Stimulated activated CD4-positive, alpha-beta T cell treated with anti-CD3 and anti-CD28 coated beads, Interleukin-12 subunit alpha, Interleukin-12 subunit beta, amount 100 ng/mL, for 4 hours (primary cell): ENCODE data around the gene HIPK2.

Experiments
- DNase-seq: peaks from one replicate; pipeline ENCODE4 v3.0.0-alpha.2; 2020

HIPK2 gene

GRCh38 chr7:139732471-139733167 is 45.2 kb downstream of the HIPK2 start:
- DNase-seq = no peak

- DNase-seq = no peak
Observed at GRCh38 chr7:139731802-139732470, 45.9 kb downstream of the HIPK2 start.

- DNase-seq = no peak
Observed at GRCh38 chr7:139730746-139731612, 46.8 kb downstream of the HIPK2 start.

GRCh38 chr7:139728203-139728602 is 49.6 kb downstream of the HIPK2 start:
- DNase-seq = no peak

GRCh38 chr7:139727151-139727705 is 50.6 kb downstream of the HIPK2 start:
- DNase-seq = no peak

GRCh38 chr7:139726485-139726869 is 51.3 kb downstream of the HIPK2 start:
- DNase-seq = no peak

- DNase-seq = no peak
Observed at GRCh38 chr7:139725858-139726484, 51.8 kb downstream of the HIPK2 start.

- DNase-seq = no peak
Observed at GRCh38 chr7:139725077-139725476, 52.7 kb downstream of the HIPK2 start.

GRCh38 chr7:139722604-139723003 is 55.2 kb downstream of the HIPK2 start:
- DNase-seq = no peak

GRCh38 chr7:139721821-139722220 is 56.0 kb downstream of the HIPK2 start:
- no peak for DNase-seq

- DNase-seq = no peak
Observed at GRCh38 chr7:139721417-139721816, 56.4 kb downstream of the HIPK2 start.

- no peak for DNase-seq
Observed at GRCh38 chr7:139720705-139721231, 57.0 kb downstream of the HIPK2 start.

GRCh38 chr7:139720186-139720585 is 57.6 kb downstream of the HIPK2 start:
- DNase-seq = no peak

- no peak for DNase-seq
Observed at GRCh38 chr7:139718859-139719258, 58.9 kb downstream of the HIPK2 start.

GRCh38 chr7:139718141-139718540 is 59.7 kb downstream of the HIPK2 start:
- no peak for DNase-seq

GRCh38 chr7:139716156-139716942 is 61.4 kb downstream of the HIPK2 start:
- DNase-seq = no peak

- no peak for DNase-seq
Observed at GRCh38 chr7:139715194-139715815, 62.5 kb downstream of the HIPK2 start.

GRCh38 chr7:139714163-139714901 is 63.5 kb downstream of the HIPK2 start:
- DNase-seq = no peak

- DNase-seq = no peak
Observed at GRCh38 chr7:139713526-139714162, 64.2 kb downstream of the HIPK2 start.

GRCh38 chr7:139713061-139713460 is 64.7 kb downstream of the HIPK2 start:
- no peak for DNase-seq
